GM12892 (cell line): ENCODE results near the gene RNF215.

Experiments
- POLR2A ChIP-seq: IDR thresholded peaks from 2 replicates; pipeline ENCODE4 v1.6.1; 2011; ENCODE audit warnings: low read depth, low read length, control low read depth
- POLR2AphosphoS5 ChIP-seq: IDR thresholded peaks from 2 replicates; pipeline ENCODE4 v1.6.1; 2011; ENCODE audit warnings: low read depth, low read length, control low read depth
- TAF1 ChIP-seq: IDR thresholded peaks from 2 replicates; pipeline ENCODE4 v1.6.1; 2011; ENCODE audit warnings: low read depth, mild to moderate bottlenecking, control low read depth, low read length, borderline replicate concordance

GRCh38 chr22:30354644-30355043, 32.6 kb downstream of the RNF215 start:
- no peak for TF ChIP-seq POLR2A
- TF ChIP-seq POLR2AphosphoS5: no peak
- TF ChIP-seq TAF1: no peak
